Activated T-helper 1 cell treated with anti-CD3 and anti-CD28 coated beads, Interleukin-12 subunit alpha, Interleukin-12 subunit beta, Interleukin-2, Interleukin-4 antibody, amounts not matched to agents 30 ng/mL and 10 ng/mL and 1 ng/mL, durations not matched to agents 14 hours and 24 hours and 36 hours (primary cell): Measurements from ENCODE around the gene DNAJB11. TPM values are rescaled to one million over a fixed set of nuclear protein-coding genes. Genes with fewer than 3 reads are reported as not detected.
A peak's percentile ranks its signal among the peaks of the same experiment; 100 is the strongest.
"Not testable (repeated sequence)": the region's sequence is repeated elsewhere in the genome, so short reads cannot be mapped to it uniquely, and the experiment has no call there.

Source experiments
- DNase-seq: peaks from one replicate; pipeline ENCODE4 v3.0.0; 2021; ENCODE audit warnings: low spot score
- H3K27ac Mint-ChIP-seq: one replicate; pipeline ENCODE4 v1.8.0; 2021; ENCODE audit warnings: mild to moderate bottlenecking, mixed read lengths
- H3K27me3 Mint-ChIP-seq: one replicate; pipeline ENCODE4 v1.8.0; 2022; ENCODE audit warnings: mild to moderate bottlenecking, moderate library complexity, mixed read lengths; ENCODE audit not compliant: insufficient read depth
- H3K36me3 Mint-ChIP-seq: one replicate; pipeline ENCODE4 v1.8.0; 2021; ENCODE audit warnings: low read depth, mixed read lengths
- H3K4me1 Mint-ChIP-seq: one replicate; pipeline ENCODE4 v1.8.0; 2021; ENCODE audit warnings: low read depth, mixed read lengths
- H3K4me3 Mint-ChIP-seq: one replicate; pipeline ENCODE4 v1.8.0; 2021; ENCODE audit warnings: mild to moderate bottlenecking, moderate library complexity, mixed read lengths
- H3K9me3 Mint-ChIP-seq: one replicate; pipeline ENCODE4 v1.8.0; 2021; ENCODE audit warnings: mixed read lengths
- intact Hi-C: fragments of 100-400 bp; cut with micrococcal nuclease; formaldehyde crosslinking; loops from one replicate; pipeline ENCODE4 v1.15.1; 2024
- total RNA-seq: library from RNA; stranded (reverse); gene quantifications from 2 replicates; pipeline ENCODE4 v1.2.3, GENCODE V29; 2022

The DNAJB11 gene
- 71.0 and 75.8 TPM in 2 replicates for total RNA-seq

DNA sequence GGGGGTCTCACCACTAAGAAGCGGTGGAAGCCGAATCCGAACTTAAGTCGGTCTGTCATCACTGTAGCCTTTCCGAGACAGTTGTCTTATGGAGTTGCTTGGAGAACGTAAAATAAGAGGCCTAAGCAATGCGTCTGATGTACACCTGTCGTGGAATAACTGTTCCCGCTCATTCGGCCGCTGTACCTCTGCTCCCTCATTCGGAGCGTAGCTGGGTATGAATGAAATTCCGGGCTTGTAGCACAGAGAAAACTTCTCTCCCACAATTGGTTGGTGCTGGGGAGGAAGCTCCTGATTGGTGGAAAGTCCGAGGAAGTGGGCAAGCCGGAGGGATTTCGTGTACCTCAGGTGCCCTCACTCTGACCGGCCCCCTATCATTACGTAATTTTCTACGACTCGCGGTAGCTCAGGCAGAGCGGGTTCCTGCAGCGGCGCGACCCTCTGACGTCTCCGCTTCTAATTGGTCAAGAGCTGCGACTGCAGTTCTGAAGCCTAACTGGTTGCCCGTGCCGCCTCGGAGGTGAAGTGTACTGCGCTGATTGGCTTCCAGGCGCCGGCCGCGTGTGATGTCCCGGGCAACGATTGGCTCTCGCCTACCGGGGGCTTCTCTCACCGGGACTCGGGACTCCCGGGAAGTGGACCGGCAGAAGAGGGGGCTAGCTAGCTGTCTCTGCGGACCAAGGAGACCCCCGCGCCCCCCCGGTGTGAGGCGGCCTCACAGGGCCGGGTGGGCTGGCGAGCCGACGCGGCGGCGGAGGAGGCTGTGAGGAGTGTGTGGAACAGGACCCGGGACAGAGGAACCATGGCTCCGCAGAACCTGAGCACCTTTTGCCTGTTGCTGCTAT, at the start of gene DNAJB11:
Gene DNAJB11 (plus strand): TSS at position 625 of the 845 bp plus-strand sequence. CDS start 178 bp downstream, at position 803.
- peak; percentile 98 for DNase-seq
- peaks cover 17% of the 10 kb centered on the region for H3K36me3 Mint-ChIP-seq
- no peaks in the 10 kb centered on the region for H3K9me3 Mint-ChIP-seq
- H3K27me3 Mint-ChIP-seq = no peaks in the 10 kb centered on the region
- H3K4me1 Mint-ChIP-seq = peaks cover 59% of the 10 kb centered on the region
- H3K27ac Mint-ChIP-seq = peak within 1 kb of the TSS; percentile 99
- peak within 1 kb of the TSS; percentile 91 for H3K4me3 Mint-ChIP-seq
- intact Hi-C loops = loop anchor here (1.0 to 5.0 kb wide), 9 partner anchors 18 to 984 kb away; partner anchors contain the start of genes EIF4A2, RFC4, SENP2 and ST6GAL1

DNA sequence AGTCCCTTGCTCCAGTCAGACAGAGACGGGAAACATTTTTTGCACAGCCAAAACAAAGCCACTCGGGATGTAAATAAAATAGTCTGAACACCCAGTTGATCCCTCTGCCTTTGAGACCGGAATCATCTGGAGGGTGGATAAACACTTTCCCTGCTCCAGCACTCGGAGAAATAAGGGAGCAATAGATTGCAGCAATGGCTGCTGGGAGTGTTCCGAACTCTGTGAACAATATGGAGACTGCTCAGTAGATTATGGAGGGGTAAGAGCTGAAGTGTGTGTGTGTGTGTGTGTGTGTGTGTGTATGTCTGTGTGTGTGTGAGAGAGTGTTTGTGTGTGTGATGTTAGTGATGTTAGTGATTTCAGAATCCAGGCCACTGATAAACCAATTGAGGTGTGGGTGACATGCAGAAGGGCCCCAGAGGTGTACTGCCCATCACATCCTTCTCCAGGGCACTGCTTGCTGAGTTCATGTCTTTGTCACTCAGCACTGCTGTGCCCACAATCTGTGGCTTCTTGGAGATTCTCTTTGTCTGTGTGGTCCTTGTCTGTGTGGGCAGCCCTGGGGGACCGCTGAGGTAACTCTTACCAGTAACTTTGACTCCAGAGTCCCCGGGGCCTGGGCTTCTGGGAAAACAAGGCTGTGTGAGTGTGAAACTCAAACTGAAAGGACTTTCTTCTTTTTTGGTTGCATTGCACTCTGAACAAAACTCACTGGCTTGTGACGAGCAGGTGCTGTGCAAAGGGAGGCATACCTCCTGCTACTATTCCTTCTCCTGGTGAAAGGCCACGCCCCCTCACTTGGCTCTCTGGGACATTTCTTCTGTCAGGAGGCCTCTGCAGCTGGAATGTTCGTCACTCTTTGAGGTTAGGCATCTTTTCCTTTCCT, 49.3 kb upstream of the DNAJB11 start:
- Mint-ChIP-seq H3K27ac (peak overlapping the region; percentile 24), H3K4me3 (peak overlapping the region; percentile 16)

DNA sequence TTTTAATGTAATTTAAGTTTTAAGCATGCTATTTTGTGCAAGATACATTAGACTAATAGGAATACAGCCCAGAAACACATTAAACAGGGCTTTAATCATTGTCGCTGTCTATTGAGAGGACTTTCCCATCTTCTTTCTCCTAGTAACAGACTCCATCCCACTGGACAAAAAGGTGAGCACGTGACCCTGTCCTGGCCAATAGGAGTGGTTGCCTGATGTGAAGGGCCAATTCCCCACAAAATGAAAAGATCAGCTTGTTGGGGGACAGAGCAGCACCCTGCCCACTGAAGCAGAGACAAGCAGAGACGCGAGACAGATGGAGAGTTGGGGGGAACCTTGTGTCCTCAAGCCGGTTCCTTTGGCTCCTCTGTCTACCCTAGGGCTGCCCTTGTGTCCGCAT, 47.5 kb upstream of the DNAJB11 start:
- no peak for DNase-seq
- intact Hi-C loops = no loop called here
- H3K4me1 Mint-ChIP-seq = peaks cover 33% of the 10 kb centered on the region
- peaks cover 2% of the 10 kb centered on the region for H3K36me3 Mint-ChIP-seq
- peaks cover 7% of the 10 kb centered on the region for H3K27me3 Mint-ChIP-seq
- no peak overlapping the region for H3K27ac Mint-ChIP-seq
- no peak overlapping the region for H3K4me3 Mint-ChIP-seq
- no peaks in the 10 kb centered on the region for H3K9me3 Mint-ChIP-seq

More for the DNA sequence above, 49.3 kb upstream of the DNAJB11 start:
- peaks cover 5% of the 10 kb centered on the region for H3K9me3 Mint-ChIP-seq
- peaks cover 6% of the 10 kb centered on the region for H3K36me3 Mint-ChIP-seq
- peak; percentile 12 for DNase-seq
- H3K27me3 Mint-ChIP-seq = peaks cover 4% of the 10 kb centered on the region
- H3K4me1 Mint-ChIP-seq = peaks cover 36% of the 10 kb centered on the region
- intact Hi-C loops = loop anchor here (1.0 kb wide), 1 partner anchor 13 kb away; no protein-coding TSS in a partner anchor

DNA sequence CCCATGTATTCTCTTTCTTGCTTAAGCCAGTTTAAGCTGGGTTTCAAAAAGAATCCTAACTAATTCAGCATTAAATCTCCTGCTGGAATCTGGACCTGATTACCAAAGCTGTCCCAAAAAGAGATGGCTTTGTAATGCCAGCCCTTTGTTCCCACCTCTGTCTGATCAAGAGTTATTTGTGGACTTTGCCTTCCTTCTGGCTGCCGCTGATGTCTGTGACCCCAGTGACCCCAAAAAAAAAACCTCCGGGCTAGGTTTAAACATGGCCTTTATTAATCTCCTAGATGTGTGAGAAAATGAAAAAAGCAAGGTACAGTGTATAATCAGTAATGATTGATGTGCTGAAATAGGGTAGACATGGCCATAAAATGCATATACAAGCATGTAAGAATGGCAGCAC, 47.1 kb upstream of the DNAJB11 start:
- intact Hi-C loops = no loop called here
- no peak overlapping the region for H3K27ac Mint-ChIP-seq
- H3K9me3 Mint-ChIP-seq = no peaks in the 10 kb centered on the region
- no peak for DNase-seq
- peaks cover 7% of the 10 kb centered on the region for H3K27me3 Mint-ChIP-seq
- H3K4me3 Mint-ChIP-seq = no peak overlapping the region
- peaks cover 2% of the 10 kb centered on the region for H3K36me3 Mint-ChIP-seq
- H3K4me1 Mint-ChIP-seq = peaks cover 31% of the 10 kb centered on the region

DNA sequence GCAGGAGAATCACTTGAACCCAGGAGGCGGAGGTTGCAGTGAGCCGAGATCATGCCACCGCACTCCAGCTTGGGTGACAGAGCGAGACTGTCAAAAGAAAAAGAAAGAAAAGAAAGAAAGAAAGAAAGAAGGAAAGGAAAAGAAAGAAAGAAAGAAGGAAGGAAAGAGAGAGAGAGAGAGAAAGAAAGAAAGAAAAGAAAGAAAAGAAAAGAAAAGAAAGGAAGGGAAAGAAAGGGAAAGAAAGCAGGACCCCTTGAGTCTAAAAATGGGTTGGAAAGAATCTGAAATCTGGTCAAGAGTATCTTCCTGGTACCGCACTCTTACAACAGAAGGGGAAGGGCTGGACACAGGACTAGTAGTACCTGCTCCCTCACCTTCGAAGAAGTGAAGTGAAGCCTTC, 45.9 kb upstream of the DNAJB11 start:
- intact Hi-C loops = no loop called here
- H3K27ac Mint-ChIP-seq = no peak overlapping the region
- H3K4me1 Mint-ChIP-seq = peaks cover 28% of the 10 kb centered on the region
- H3K27me3 Mint-ChIP-seq = peaks cover 7% of the 10 kb centered on the region
- H3K9me3 Mint-ChIP-seq = no peaks in the 10 kb centered on the region
- no peak overlapping the region for H3K4me3 Mint-ChIP-seq
- H3K36me3 Mint-ChIP-seq = peaks cover 8% of the 10 kb centered on the region
- DNase-seq = no peak

DNA sequence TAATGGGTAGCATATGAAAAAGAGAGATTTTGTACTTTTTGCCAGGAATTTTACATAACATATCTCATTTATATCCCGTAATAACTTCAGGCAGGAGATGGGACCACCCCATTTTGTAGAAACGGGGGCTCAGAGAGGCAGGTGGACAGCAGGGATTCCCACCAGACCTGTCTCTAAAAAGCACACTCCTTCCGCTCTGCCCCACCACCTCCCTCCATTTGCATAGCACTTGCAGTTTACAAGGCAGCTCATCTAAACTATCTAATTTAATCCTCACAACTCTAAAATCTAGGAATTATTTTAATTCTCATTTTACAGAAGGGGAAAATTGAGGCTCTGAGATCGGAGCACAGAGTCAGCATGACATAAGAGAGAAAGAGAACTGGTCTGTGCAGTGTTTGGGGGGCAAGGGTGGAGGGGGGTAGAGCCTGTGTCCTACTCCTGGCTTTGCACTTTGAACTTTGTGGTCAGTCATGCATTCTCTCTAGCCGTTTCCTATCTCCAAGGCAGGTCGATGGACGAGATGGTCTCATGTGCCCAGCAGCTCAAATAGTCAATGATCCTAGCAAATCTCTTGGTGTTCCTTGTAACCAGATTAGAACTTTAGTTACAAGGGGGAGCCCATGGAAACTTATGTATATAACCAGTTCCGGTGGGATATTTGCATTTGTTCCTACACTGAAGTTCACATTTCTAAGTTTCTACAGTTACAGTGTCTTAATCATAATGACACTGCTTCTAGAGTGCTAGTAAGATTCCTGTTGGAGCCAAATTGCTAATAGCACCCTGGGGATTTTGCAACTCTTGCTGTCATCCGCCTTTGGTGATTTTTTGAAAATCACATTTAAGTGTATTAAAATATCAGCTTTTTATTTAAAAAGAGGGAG, 44.9 kb upstream of the DNAJB11 start:
- intact Hi-C loops = no loop called here
- DNase-seq = no peak
- Mint-ChIP-seq H3K36me3 (peaks cover 8% of the 10 kb centered on the region), H3K9me3 (no peaks in the 10 kb centered on the region), H3K27me3 (peaks cover 7% of the 10 kb centered on the region), H3K27ac (no peak overlapping the region), H3K4me3 (no peak overlapping the region), H3K4me1 (peaks cover 28% of the 10 kb centered on the region)

DNA sequence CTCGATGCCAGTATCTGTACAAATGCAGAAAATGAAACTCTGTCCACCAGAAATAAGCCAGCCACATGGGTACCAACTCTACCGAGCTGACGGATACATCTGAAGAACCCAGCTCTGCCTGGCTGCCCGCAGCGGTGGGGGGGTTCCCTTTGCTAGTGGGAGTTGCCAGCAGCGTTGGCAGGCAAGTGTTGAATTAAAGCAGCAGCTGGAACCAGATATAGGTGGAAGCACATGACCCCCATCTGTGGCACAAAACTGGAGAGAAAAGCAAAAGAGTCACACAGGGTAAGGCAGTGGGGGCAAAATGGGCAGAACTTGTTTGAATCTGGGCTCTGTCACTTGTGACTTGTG, 44.3 kb upstream of the DNAJB11 start:
- DNase-seq = no peak
- intact Hi-C loops = no loop called here
- H3K27me3 Mint-ChIP-seq = peaks cover 7% of the 10 kb centered on the region
- H3K4me3 Mint-ChIP-seq = no peak overlapping the region
- no peak overlapping the region for H3K27ac Mint-ChIP-seq
- peaks cover 12% of the 10 kb centered on the region for H3K36me3 Mint-ChIP-seq
- H3K4me1 Mint-ChIP-seq = peaks cover 25% of the 10 kb centered on the region
- H3K9me3 Mint-ChIP-seq = no peaks in the 10 kb centered on the region

DNA sequence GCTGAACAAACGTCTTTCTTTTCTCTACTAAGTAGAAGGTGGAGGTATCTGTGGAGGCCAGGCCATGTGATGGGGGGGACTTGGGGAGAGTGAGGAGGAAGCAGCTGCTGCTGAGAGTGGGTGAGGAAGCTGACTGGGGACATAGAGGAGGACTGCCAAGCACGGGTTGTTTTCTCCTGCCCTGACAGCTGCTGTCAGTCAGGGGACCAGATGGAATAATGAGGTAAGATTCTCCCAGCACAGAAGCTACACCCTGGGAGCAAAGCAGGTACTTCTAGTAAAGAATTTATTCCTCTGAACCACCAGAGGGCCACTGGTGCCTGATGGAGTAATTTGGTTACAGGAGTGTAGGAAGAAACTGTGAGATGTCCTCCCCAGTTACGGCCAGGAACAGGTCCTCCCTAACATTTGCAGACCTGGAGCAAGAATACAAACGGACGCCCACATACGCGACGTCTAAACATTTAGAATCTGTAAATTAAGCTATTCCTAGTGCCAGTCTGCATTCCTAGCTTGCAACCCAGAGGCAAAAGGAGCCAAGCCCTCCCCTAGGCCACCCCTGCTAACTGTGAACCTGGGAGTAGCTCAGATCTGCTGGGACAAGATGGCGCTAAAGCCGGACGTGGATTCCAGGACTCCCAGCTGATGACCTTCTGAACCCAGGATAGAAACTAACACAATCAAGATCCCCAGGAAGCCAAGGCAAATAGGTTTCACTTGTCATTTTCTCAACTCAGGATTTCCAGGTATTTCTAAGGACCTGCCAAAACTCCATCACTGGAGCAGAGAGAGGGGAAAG, 41.1 kb upstream of the DNAJB11 start:
- DNase-seq = no peak
- Mint-ChIP-seq H3K27ac (peak overlapping the region; percentile 5), H3K27me3 (peaks cover 6% of the 10 kb centered on the region), H3K9me3 (no peaks in the 10 kb centered on the region), H3K4me1 (peaks cover 37% of the 10 kb centered on the region), H3K4me3 (no peak overlapping the region), H3K36me3 (peaks cover 11% of the 10 kb centered on the region)
- intact Hi-C loops = no loop called here

DNA sequence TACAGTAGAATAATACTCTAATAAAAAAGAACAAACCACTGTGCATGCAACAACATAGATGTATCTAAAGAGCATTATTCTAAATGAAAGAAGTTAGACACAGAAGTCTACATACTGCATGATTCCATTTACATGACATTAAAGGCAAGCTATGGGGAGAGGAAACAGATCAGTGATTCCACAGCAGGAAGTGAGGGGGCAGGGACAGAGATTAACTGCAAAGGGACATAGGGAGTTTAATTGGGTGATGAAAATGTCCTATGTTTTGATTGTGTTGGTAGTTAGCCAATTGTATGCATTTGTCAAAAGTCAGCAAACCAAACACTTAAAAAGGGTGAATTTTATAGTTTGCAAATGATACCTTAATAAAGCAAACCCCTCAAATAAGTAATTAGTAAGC, 40.1 kb upstream of the DNAJB11 start:
- H3K36me3 Mint-ChIP-seq = peaks cover 11% of the 10 kb centered on the region
- no peaks in the 10 kb centered on the region for H3K9me3 Mint-ChIP-seq
- peaks cover 48% of the 10 kb centered on the region for H3K4me1 Mint-ChIP-seq
- peaks cover 4% of the 10 kb centered on the region for H3K27me3 Mint-ChIP-seq
- no peak for DNase-seq
- H3K4me3 Mint-ChIP-seq = no peak overlapping the region
- intact Hi-C loops = loop anchor here (10.0 kb wide), 1 partner anchor 474 kb away; no protein-coding TSS in a partner anchor
- H3K27ac Mint-ChIP-seq = no peak overlapping the region

DNA sequence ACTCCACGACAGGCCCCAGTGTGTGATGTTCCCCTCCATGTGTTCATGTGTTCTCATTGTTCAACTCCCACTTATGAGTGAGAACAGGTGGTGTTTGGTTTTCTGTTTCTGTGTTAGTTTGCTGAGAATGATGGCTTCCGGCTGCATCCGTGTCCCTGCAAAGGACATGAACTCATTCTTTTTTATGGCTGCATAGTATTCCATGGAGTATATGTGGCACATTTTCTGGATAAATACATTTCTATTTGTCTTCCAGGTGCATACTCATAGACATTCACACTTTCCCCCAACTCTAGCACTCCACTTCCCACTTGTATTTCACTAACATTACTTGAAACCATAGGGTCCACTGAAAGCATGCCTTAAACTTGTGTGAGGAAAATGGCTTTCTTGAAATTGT, 38.8 kb upstream of the DNAJB11 start:
- Mint-ChIP-seq H3K4me1 (peaks cover 59% of the 10 kb centered on the region), H3K36me3 (peaks cover 15% of the 10 kb centered on the region)
- H3K27me3 Mint-ChIP-seq, H3K9me3 Mint-ChIP-seq, H3K27ac Mint-ChIP-seq, H3K4me3 Mint-ChIP-seq, DNase-seq: not testable (repeated sequence)
- intact Hi-C loops = loop anchor here (10.0 kb wide), 1 partner anchor 473 kb away; no protein-coding TSS in a partner anchor

DNA sequence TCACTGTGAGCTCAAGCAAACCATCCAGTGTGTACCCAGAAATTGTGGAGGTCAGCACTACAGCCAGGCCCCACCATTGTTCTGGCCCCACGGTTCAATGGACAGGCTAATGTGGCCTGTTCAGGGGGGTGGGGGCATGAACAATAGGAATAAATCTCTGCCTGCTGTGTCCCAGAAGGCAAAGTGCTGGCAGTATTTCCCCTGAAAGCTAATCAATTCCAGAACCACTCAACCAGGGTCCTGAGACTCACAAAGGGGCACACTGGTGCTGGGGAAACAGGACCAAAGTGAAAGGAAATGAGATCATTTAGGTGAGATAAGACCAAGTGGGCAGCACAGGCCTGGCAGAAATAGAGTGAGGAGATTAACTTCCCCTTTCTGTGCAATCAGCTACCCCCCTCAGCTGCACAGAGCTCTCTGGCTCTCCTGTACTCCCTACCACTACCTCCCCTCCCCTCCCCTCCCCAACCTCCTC, 37.9 kb upstream of the DNAJB11 start:
- intact Hi-C loops = loop anchor here (10.0 kb wide), 1 partner anchor 472 kb away; no protein-coding TSS in a partner anchor
- H3K4me1 Mint-ChIP-seq = peaks cover 69% of the 10 kb centered on the region
- peaks cover 18% of the 10 kb centered on the region for H3K36me3 Mint-ChIP-seq
- no peak for DNase-seq
- H3K4me3 Mint-ChIP-seq = no peak overlapping the region
- peaks cover 1% of the 10 kb centered on the region for H3K27me3 Mint-ChIP-seq
- H3K27ac Mint-ChIP-seq = peak overlapping the region; percentile 56
- H3K9me3 Mint-ChIP-seq = no peaks in the 10 kb centered on the region
